HG02588 (cell line): ENCODE data around the gene ANAPC5.
"Not testable (repeated sequence)": the region's sequence is repeated elsewhere in the genome, so short reads cannot be mapped to it uniquely, and the experiment has no call there.

Source experiments
- ATAC-seq: cut with Tn5 transposase; IDR thresholded peaks from one replicate; pipeline ENCODE4 v1.9.1; 2021; ENCODE audit warnings: mild to moderate bottlenecking, moderate library complexity; ENCODE audit not compliant: unreplicated experiment

ANAPC5 gene

GRCh38 chr12:121314431-121314830 is 37.8 kb downstream of the ANAPC5 start:
- no peak for ATAC-seq

DNA sequence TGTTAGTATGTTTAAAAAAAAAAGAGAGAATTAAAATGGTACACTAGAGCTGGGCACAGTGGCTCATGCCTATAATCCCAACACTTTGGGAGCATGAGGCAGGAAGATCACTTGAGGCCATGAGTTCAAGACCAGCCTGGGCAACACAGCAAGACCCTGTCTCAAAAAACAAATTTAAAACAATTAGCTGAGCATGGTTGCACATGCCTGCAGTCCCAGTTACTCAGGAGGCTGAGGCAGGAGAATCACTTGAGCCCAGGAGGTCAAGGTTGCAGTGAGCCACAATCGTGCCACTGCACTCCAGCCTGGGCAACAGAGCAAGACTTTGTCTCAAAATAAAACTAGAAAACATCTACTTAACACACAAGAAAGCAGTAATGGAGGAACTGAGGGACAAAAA is 42.0 kb downstream of the ANAPC5 start:
- ATAC-seq: not testable (repeated sequence)

GRCh38 chr12:121307397-121307796 is 44.8 kb downstream of the ANAPC5 start:
- ATAC-seq: not testable (repeated sequence)

DNA sequence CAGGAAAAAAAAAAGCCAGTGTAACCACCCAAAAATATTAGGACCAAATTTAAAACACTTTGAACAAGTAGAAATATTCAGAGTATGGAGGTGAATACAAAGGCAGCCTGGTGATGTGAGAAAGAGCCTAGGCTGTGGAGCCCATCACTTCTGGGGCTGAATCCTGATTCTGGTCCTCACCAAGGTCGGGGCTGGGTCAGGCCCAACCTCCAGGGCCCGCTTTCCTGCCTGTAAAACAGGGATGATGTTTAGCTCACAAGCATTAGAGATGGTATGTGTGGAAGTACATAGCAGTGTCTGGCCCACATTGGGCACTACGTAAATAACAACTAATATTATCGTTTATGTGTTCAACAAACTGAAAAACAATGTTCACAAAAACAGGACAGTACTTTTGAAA is 47.9 kb downstream of the ANAPC5 start:
- ATAC-seq: no peak

GRCh38 chr12:121301876-121302275 is 50.3 kb downstream of the ANAPC5 start:
- ATAC-seq: no peak

DNA sequence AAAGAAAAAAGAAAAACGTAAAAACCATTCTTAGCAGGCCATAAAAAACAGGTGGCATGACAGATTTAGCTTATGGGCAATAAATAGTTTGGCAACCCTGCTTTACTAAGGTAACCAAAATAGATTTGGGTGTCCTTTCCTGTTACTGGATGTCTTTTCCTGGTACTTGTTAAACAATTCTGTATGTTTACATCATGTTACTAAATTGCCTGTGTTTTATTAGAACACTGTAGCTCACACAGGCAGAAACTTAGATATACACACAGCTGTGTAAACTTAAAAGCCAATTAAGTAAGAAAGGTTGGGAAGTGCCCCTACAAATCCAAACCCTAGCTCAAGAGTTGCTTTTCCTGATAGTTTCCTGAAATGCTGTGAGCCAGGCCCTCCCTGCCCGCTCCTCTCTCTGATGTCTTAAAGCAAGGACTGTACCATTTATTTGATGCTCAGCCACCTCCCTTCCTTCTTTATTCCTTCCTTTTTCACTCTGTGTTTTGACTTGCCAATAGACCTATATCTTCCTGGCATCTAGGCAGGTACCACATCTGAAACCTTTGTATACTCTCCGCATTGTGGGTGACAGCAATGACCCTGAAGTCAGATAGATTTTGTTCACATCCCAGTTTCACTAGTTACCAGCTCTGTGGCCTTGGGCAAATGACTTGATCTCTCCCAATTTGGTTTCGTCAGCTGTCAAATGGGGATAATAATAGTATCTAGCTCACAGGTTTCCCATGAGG is 52.0 kb downstream of the ANAPC5 start:
- ATAC-seq: no peak

GRCh38 chr12:121299662-121300061 is 52.5 kb downstream of the ANAPC5 start:
- ATAC-seq: no peak

DNA sequence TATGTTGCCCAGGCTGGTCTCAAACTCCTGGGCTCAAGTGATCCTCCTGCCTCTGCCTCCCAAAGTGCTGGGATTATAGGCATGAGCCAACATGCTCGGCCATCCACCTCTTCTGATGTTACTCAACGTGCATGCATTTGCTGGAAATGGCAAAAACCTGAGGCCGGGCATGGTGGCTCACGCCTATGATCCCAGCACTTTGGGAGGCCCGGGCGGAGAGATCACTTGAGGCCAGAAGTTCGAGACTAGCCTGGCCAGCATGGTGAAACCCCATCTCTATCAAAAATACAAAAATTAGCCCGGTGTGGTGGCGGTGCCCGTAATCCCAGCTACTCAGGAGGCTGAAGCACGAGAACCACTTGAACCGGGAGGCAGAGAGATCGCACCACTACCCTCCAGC is 53.8 kb downstream of the ANAPC5 start:
- not testable (repeated sequence) for ATAC-seq

- peak; percentile 3 for ATAC-seq
Observed at GRCh38 chr12:121297435-121297991, 54.7 kb downstream of the ANAPC5 start.

- ATAC-seq: peak; percentile 62
Observed at GRCh38 chr12:121296618-121297434, 55.4 kb downstream of the ANAPC5 start, which contains the start of gene CAMKK2. Gene CAMKK2 (minus strand): TSS chr12:121296709. CDS start chr12:121274526, 22,183 bp downstream.

DNA sequence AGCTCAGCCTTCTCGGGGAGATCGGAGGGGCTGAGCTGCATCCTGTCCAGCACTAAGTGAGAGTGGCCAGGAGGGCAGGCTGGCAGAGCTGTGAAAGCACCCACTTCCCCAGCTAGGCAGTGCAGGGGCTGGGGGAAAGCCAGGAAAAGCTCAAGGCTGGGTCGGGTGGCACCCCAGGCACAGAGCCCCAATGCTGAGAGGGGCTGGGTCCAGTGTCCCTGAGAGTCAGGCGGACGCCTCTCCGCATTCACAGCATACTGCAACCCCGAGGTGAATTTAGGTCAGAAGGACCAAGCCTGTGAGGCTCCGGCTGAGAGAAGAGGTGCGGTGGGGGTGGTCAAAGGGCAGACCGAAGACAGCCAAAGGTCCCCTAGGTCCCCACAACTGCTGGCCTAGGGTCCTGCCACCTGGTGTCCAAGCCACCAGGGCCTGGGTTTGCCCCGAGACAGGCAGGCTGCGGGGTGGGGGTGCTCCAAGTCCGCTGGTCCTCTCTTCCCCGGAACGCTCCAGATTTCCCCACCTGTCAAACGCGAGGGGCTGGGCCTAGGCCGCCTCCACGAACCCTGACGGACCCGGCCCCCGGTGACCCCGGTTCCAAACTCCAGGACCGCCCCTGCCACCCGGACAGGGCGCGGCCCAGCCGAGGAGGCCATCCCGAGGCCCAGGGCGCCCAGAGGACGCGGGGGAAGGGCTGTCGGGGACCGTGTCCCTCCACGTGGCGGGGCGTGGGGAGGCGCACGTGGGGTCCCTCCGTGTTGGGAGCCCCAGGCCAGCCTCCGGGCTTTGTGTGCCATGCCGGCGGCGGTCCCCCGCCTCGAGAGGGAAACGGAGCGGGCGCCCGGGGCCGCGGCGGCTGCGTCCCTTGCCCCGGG is 56.2 kb downstream of the ANAPC5 start:
- ATAC-seq: peak; percentile 22

- no peak for ATAC-seq
Observed at GRCh38 chr12:121295116-121295745, 57.0 kb downstream of the ANAPC5 start.

DNA sequence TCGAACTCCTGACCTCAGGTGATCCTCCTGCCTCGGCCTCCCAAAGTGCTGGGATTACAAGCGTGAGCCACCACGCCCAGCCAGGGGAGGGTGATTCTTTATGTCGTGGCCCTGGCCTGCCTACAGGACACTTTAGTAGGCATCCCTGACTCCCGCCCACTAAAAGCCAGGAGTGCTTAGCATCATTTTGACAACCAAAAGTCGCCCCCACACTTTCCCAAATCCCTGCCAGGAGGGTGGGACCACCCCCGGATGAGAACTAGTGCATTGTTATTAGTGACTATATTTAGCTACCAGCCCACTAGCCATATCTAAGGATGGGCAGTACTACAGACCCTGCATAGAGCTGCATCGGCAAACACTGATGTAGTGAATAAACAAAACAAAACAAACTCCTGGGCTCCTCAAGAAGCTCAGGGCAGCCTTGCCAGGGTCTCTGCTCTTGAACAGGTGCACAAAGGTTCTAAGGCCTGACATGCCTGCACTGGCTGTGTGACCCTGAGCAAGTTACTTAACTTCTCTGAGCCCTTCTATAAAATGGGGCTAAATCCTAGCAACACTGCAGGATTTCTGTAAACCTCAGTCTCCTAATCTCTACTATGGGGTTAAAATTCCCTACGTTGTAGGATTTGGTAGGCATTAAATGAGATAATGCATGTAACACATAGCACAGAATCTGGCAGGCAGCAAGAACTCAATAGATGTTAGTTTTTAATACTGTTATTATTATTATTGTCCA is 57.9 kb downstream of the ANAPC5 start:
- no peak for ATAC-seq

GRCh38 chr12:121293603-121294002 is 58.6 kb downstream of the ANAPC5 start:
- ATAC-seq: no peak

- no peak for ATAC-seq
Observed at GRCh38 chr12:121290410-121290809, 61.8 kb downstream of the ANAPC5 start.

DNA sequence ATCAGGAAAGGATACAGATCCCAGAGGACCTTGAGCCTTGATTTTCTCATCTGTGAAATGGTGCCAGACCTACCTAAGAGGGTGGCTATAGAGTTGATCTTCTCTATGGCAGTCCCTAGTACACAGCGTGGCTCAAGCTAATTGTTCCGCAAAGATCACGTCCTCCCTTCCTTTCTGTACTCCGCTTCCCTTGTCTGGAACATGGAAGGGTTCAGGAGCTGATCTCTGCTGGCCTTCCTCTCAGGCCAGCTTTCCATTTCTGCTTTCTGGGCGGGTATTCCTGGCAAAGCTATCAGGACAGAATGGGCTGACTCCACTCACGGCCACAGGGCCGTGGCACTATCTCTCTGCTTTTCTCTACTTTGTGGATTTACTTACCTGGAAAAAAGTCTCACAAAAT is 62.2 kb downstream of the ANAPC5 start:
- no peak for ATAC-seq

DNA sequence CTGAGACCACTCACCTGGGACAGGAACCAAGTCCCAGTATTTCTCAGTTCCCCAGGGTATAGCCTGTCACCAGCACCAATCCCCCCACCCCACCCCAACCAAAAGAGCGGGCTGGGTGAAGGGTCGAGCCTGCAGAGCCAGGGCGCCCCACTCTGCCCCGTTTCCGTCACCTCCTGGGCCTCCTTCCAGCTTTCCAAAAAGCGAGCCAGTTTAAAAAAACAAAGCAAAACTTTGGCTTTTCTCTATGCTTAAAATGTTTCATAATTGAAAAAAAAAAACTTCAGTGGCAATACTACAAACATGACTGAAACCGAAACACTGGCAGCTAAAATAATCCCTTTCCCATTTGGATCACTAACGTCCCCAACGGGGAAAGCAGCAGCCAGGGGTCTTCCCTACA is 63.2 kb downstream of the ANAPC5 start:
- no peak for ATAC-seq

- no peak for ATAC-seq
Observed at GRCh38 chr12:121288158-121288845, 63.9 kb downstream of the ANAPC5 start.
